GM12891 (cell line): ENCODE data around the gene LDHB.
A peak's percentile ranks its signal among the peaks of the same experiment; 100 is the strongest.
"Not testable (repeated sequence)": the region's sequence is repeated elsewhere in the genome, so short reads cannot be mapped to it uniquely, and the experiment has no call there.

Experiments
- DNase-seq: peaks from one replicate; pipeline ENCODE4 v3.0.0; 2011; ENCODE audit warnings: low spot score; ENCODE audit not compliant: insufficient read length
- FAIRE-seq: peaks from 2 replicates; lab custom pipeline; 2011; peaks lifted over from hg19 to GRCh38; lab: Jason Lieb, UNC
- PAX5 ChIP-seq: IDR thresholded peaks from 2 replicates; pipeline ENCODE4 v1.6.1; 2011; ENCODE audit warnings: low read length, moderate library complexity, mild to moderate bottlenecking; ENCODE audit not compliant: insufficient read depth, severe bottlenecking
- POLR2A ChIP-seq: IDR thresholded peaks from 2 replicates; pipeline ENCODE4 v1.6.1; 2011; ENCODE audit warnings: low read depth, low read length, control low read depth
- POLR2AphosphoS5 ChIP-seq: IDR thresholded peaks from 2 replicates; pipeline ENCODE4 v1.6.1; 2011; ENCODE audit warnings: low read depth, low read length, control low read depth
- POU2F2 ChIP-seq: IDR thresholded peaks from 2 replicates; pipeline ENCODE4 v1.6.1; 2011; ENCODE audit warnings: low read depth, mild to moderate bottlenecking, control low read depth, low read length, moderate library complexity
- SPI1 ChIP-seq: IDR thresholded peaks from 2 replicates; pipeline ENCODE4 v1.6.1; 2011; ENCODE audit warnings: low read depth, low read length, control low read depth
- TAF1 ChIP-seq: IDR thresholded peaks from 2 replicates; pipeline ENCODE4 v1.6.1; 2011; ENCODE audit warnings: low read depth, low read length, control low read depth

Gene LDHB

GRCh38 chr12:21645041-21645500 lies 12.6 kb downstream of the LDHB start:
- peak; percentile 65 for TF ChIP-seq SPI1
- not testable (repeated sequence) for FAIRE-seq, DNase-seq

- DNase-seq (no peak), FAIRE-seq (no peak)
- no peak for TF ChIP-seq SPI1
Observed at GRCh38 chr12:21644516-21644915, 13.1 kb downstream of the LDHB start.

GRCh38 chr12:21643758-21644157 lies 13.9 kb downstream of the LDHB start:
- TF ChIP-seq POLR2AphosphoS5 = no peak
- no peak for TF ChIP-seq POLR2A
- no peak for TF ChIP-seq PAX5
- no peak for TF ChIP-seq TAF1
- no peak for TF ChIP-seq SPI1
- TF ChIP-seq POU2F2 = no peak

GRCh38 chr12:21642707-21643389 lies 14.8 kb downstream of the LDHB start:
- TF ChIP-seq POU2F2 (no peak), TAF1 (no peak), POLR2A (no peak), POLR2AphosphoS5 (no peak), SPI1 (no peak), PAX5 (no peak)
- no peak for FAIRE-seq

More at GRCh38 chr12:21643758-21644157, 13.9 kb downstream of the LDHB start:
- DNase-seq (no peak), FAIRE-seq (no peak)

GRCh38 chr12:21638054-21638891 lies 19.4 kb downstream of the LDHB start:
- DNase-seq (no peak), FAIRE-seq (no peak)
- TF ChIP-seq POLR2AphosphoS5 (no peak), PAX5 (no peak), POLR2A (no peak), SPI1 (no peak), POU2F2 (no peak), TAF1 (no peak)

More at GRCh38 chr12:21642707-21643389, 14.8 kb downstream of the LDHB start:
- DNase-seq = no peak

- FAIRE-seq = no peak
- DNase-seq = no peak
- TF ChIP-seq POLR2AphosphoS5 = 0 out of 2 replicates have a peak, but pooled peaks have one; percentile 45
- TF ChIP-seq SPI1 = no peak
- TF ChIP-seq POU2F2 = no peak
Observed at GRCh38 chr12:21634245-21634644, 23.4 kb downstream of the LDHB start.

- TF ChIP-seq TAF1 = no peak
- TF ChIP-seq PAX5 = no peak
- TF ChIP-seq POLR2A = no peak
- no peak for TF ChIP-seq SPI1
- TF ChIP-seq POU2F2 = no peak
- TF ChIP-seq POLR2AphosphoS5 = no peak
- DNase-seq (no peak), FAIRE-seq (no peak)
Observed at GRCh38 chr12:21631367-21631766, 26.3 kb downstream of the LDHB start.

- no peak for TF ChIP-seq POLR2AphosphoS5
- no peak for TF ChIP-seq TAF1
- TF ChIP-seq POLR2A = no peak
- TF ChIP-seq SPI1 = no peak
- no peak for TF ChIP-seq POU2F2
- no peak for TF ChIP-seq PAX5
- DNase-seq (no peak), FAIRE-seq (no peak)
Observed at GRCh38 chr12:21627924-21628323, 29.7 kb downstream of the LDHB start.

- DNase-seq (no peak), FAIRE-seq (peak; percentile 20)
- TF ChIP-seq POLR2AphosphoS5 (no peak), TAF1 (no peak), SPI1 (no peak), POLR2A (no peak), PAX5 (no peak), POU2F2 (no peak)
Observed at GRCh38 chr12:21618566-21618965, 39.1 kb downstream of the LDHB start.

GRCh38 chr12:21617030-21617429 lies 40.6 kb downstream of the LDHB start:
- no peak for DNase-seq
- TF ChIP-seq PAX5 (no peak), SPI1 (no peak)
- FAIRE-seq = no peak
